ENCODE results near the gene NHERF1. TPM values are rescaled to one million over a fixed set of nuclear protein-coding genes. Genes with fewer than 3 reads are reported as not detected.
A peak's percentile ranks its signal among the peaks of the same experiment; 100 is the strongest.

NHERF1 gene
- total and polyA plus RNA-seq, 2 of the 13 experiments (the other 11 are each of a cell fraction or from before 2014, with no cell fraction given) = 169 to 269 TPM

DNA sequence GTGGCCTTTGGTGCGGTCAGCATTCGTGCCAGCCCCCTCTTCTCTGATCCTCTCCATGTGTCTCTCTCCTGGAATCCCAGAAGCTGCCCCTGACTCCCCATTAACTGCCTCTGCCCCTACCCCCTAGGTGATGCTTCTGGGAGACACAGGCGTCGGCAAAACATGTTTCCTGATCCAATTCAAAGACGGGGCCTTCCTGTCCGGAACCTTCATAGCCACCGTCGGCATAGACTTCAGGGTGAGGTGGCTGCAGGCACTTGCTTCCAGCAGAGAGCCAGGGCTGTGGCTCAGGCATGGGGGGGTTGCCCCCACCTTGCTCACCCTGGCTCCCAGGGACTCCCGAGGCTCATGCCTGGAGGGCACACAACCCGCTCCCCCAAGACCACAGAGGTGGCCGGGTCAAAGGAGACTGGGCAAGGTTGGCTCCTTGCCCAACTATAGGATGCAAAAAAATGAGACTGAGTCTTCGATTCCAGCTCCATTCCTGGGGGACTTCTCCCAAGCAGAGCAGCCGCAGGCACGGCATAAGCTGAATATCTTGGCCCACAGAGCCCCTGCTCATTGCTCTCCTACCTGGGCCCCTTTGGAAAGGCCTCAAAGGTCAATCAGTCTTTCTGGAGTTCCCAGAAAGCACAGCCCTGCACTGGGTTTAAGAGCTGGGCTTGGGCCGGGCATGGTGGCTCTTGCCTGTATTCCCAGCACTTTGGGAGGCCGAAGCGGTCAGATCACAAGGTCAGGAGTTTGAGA is 7.6 kb upstream of the NHERF1 start:
- Histone ChIP-seq H3K4me1 (ENCODE audit: insufficient read depth, low read length) (peaks cover 78% of the 10 kb centered on the region), H3K4me3 (replicated peaks in 1 of 3; ENCODE audit: insufficient read depth in 1 of 3, low read depth in 2 of 3, low read length in 3 of 3) (peak overlapping the region in 1 of 3 experiments; percentile 27; a peak in 1 of 6 replicates), H2AFZ (ENCODE audit: low read length) (no peak overlapping the region), H4K20me1 (ENCODE audit: insufficient read depth, low read length) (no peaks in the 10 kb centered on the region), H3K27me3 (ENCODE audit: control insufficient read depth in 1 of 2, insufficient read depth in 2 of 2, low read length in 2 of 2) (peaks cover 5 to 25% of the 10 kb centered on the region in 2 experiments; a peak in 2 of 5 replicates), H3K79me2 (ENCODE audit: insufficient read depth, low read length) (no peaks in the 10 kb centered on the region), H3K27ac (ENCODE audit: extremely low read length, insufficient read depth, low read length) (no peak overlapping the region), H3K9ac (ENCODE audit: insufficient read depth, low read depth, low read length) (no peak overlapping the region), H3K4me2 (ENCODE audit: low read depth, low read length) (peak overlapping the region; percentile 38), H3K36me3 (replicated peaks in 1 of 2; ENCODE audit: control insufficient read depth in 1 of 2, insufficient read depth in 2 of 2, low read length in 2 of 2) (no peaks in the 10 kb centered on the region), H3K9me3 (ENCODE audit: low read length) (no peaks in the 10 kb centered on the region)
- in situ Hi-C loops (cut with HindIII; ENCODE audit: extremely low pct_ligation_motif_present, low pct_unique_long_range_greater_than_20kb) = no loop called here
- DNase-seq (ENCODE audit: low spot score) (no peak), ATAC-seq (no peak), FAIRE-seq (no peak)
- 28% methylated on average over 17 of the region's 17 CpGs for WGBS (ENCODE audit: low lambda C conversion rate)
- intact Hi-C loops (cut with micrococcal nuclease; ENCODE audit: unreplicated experiment) = no loop called here
- CTCF ChIA-PET (ENCODE audit: low intra/inter-chr PET ratio, low total read pairs) = interaction anchor here (1.3 kb wide), 1 partner anchor 40 kb away, joined by 3 read pairs; no protein-coding TSS in a partner anchor
- POLR2A ChIA-PET = interaction anchor here (1.1 to 1.9 kb wide), 6 partner anchors 10 to 132 kb away, joined by 3 to 17 read pairs (median 6); partner anchors contain the start of gene FDXR
- TF ChIP-seq NFKBIZ (CRISPR knock-in tag; IDR thresholded peaks at IDR 0.05) = no peak
- TF ChIP-seq ZBTB20 (CRISPR knock-in tag; IDR thresholded peaks at IDR 0.05; ENCODE audit: borderline replicate concordance, low read depth) = no peak
- 0 out of 2 replicates have a peak, but pooled peaks have one; percentile 21 for TF ChIP-seq ZSCAN25 (CRISPR knock-in tag; IDR thresholded peaks at IDR 0.05)
- 0 out of 2 replicates have a peak, but pooled peaks have one; percentile 22 for TF ChIP-seq ZNF724P (CRISPR knock-in tag; IDR thresholded peaks at IDR 0.05; ENCODE audit: borderline replicate concordance)
- 0 out of 2 replicates have a peak, but pooled peaks have one; percentile 14 for TF ChIP-seq ZBTB7A (CRISPR knock-in tag; IDR thresholded peaks at IDR 0.05)
- TF ChIP-seq BCL6 (CRISPR knock-in tag; IDR thresholded peaks at IDR 0.05) = peak; percentile 43
- no peak for TF ChIP-seq DZIP1 (CRISPR knock-in tag; IDR thresholded peaks at IDR 0.05)
- TF ChIP-seq ZZZ3 (CRISPR knock-in tag; IDR thresholded peaks at IDR 0.05; ENCODE audit: borderline replicate concordance) = no peak
- peak; percentile 20; the same call in 1 of the 2 replicates for TF ChIP-seq GABPB1 (CRISPR knock-in tag; IDR thresholded peaks at IDR 0.05)
- no peak for TF ChIP-seq YY1 (IDR thresholded peaks at IDR 0.05; ENCODE audit: insufficient read depth, insufficient replicate concordance, low read depth, low read length)
- TF ChIP-seq, protein P1, sequence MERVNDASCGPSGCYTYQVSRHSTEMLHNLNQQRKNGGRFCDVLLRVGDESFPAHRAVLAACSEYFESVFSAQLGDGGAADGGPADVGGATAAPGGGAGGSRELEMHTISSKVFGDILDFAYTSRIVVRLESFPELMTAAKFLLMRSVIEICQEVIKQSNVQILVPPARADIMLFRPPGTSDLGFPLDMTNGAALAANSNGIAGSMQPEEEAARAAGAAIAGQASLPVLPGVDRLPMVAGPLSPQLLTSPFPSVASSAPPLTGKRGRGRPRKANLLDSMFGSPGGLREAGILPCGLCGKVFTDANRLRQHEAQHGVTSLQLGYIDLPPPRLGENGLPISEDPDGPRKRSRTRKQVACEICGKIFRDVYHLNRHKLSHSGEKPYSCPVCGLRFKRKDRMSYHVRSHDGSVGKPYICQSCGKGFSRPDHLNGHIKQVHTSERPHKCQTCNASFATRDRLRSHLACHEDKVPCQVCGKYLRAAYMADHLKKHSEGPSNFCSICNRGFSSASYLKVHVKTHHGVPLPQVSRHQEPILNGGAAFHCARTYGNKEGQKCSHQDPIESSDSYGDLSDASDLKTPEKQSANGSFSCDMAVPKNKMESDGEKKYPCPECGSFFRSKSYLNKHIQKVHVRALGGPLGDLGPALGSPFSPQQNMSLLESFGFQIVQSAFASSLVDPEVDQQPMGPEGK (CRISPR knock-in tag; IDR thresholded peaks at IDR 0.05) = peak; percentile 48; the same call in 1 of the 2 replicates
- BruUV-seq (replicated peaks) = no TSS peak
